PC-3 (cell line): ENCODE results near the gene PPP1R8. TPM values are rescaled to one million over a fixed set of nuclear protein-coding genes. Genes with fewer than 3 reads are reported as not detected.
A peak's percentile ranks its signal among the peaks of the same experiment; 100 is the strongest.

Experiments used
- ATAC-seq: fragments of 200-7000 bp; cut with Tn5 transposase; 2 replicates; pipeline ENCODE4 v1.9.1; 2020; ENCODE audit warnings: mild to moderate bottlenecking, moderate library complexity
- BruUV-seq: library from RNA; stranded (reverse); fragments of 400-500 nt; replicated peaks from 2 replicates; lab custom pipeline; 2021; lab: Mats Ljungman, UMichigan
- CTCF ChIA-PET: fragments of 300-600 bp; sonication (Branson Sonifier 250); formaldehyde crosslinking; loops from one replicate; lab custom pipeline; 2022; ENCODE audit warnings: antibody characterized with exemption; lab: Charles Lee
- POLR2A ChIA-PET: fragments of 300-600 bp; sonication (Branson Sonifier 250); formaldehyde crosslinking; loops from one replicate; lab custom pipeline; 2022; ENCODE audit warnings: antibody characterized with exemption; ENCODE audit not compliant: unreplicated experiment; lab: Charles Lee
- DNase-seq: peaks from one replicate; pipeline ENCODE4 v3.0.0-alpha.2; 2015
- H2AFZ ChIP-seq: fragments of 300-600 bp; sonication (generic); 2 replicates; pipeline ENCODE4 v1.6.0; 2016; ENCODE audit warnings: antibody characterized with exemption, low read length
- H3F3A ChIP-seq: fragments of 300-600 bp; sonication (generic); one replicate; pipeline ENCODE4 v1.6.0; 2017; ENCODE audit warnings: antibody characterized with exemption, low read length, control low read depth, mild to moderate bottlenecking; ENCODE audit not compliant: unreplicated experiment
- H3K27ac ChIP-seq: fragments of 300-600 bp; sonication (generic); 2 replicates; pipeline ENCODE4 v1.5.1; 2016; ENCODE audit warnings: mild to moderate bottlenecking, low read length
- H3K27me3 ChIP-seq: fragments of 300-600 bp; sonication (generic); 2 replicates; pipeline ENCODE4 v1.6.1; 2016; ENCODE audit warnings: low read length, mixed read lengths
- H3K36me3 ChIP-seq: fragments of 300-600 bp; sonication (generic); 2 replicates; pipeline ENCODE4 v1.6.1; 2016; ENCODE audit warnings: low read depth, mixed run types, low read length, mixed read lengths
- H3K4me1 ChIP-seq: fragments of 300-600 bp; sonication (generic); 2 replicates; pipeline ENCODE4 v1.5.1; 2016; ENCODE audit warnings: low read length; ENCODE audit not compliant: insufficient read depth
- H3K4me2 ChIP-seq: fragments of 300-600 bp; sonication (generic); 2 replicates; pipeline ENCODE4 v1.6.0; 2016; ENCODE audit warnings: low read length
- H3K4me3 ChIP-seq: fragments of 300-600 bp; sonication (generic); 2 replicates; pipeline ENCODE4 v1.5.1; 2016; ENCODE audit warnings: mild to moderate bottlenecking, low read length, mixed read lengths
- H3K79me2 ChIP-seq: fragments of 300-600 bp; sonication (generic); 2 replicates; pipeline ENCODE4 v1.6.1; 2017; ENCODE audit warnings: low read length, mixed read lengths
- H3K9ac ChIP-seq: fragments of 300-600 bp; sonication (generic); 2 replicates; pipeline ENCODE4 v1.6.0; 2016; ENCODE audit warnings: mild to moderate bottlenecking, low read length
- H3K9me2 ChIP-seq: fragments of 300-600 bp; sonication (generic); replicated peaks from 2 replicates; pipeline ENCODE4 v1.6.1; 2016; ENCODE audit warnings: mixed run types, low read length, mixed read lengths
- H3K9me3 ChIP-seq: fragments of 300-600 bp; sonication (generic); 2 replicates; pipeline ENCODE4 v1.6.1; 2016; ENCODE audit warnings: low read length, mixed read lengths
- H4K20me1 ChIP-seq: fragments of 300-600 bp; sonication (generic); 2 replicates; pipeline ENCODE4 v1.6.1; 2016; ENCODE audit warnings: low read length, mixed read lengths
- EZH2 ChIP-seq: fragments of 300-600 bp; sonication (generic); IDR thresholded peaks from one replicate; pipeline ENCODE4 v1.6.1; 2017; ENCODE audit warnings: antibody characterized with exemption, mild to moderate bottlenecking, low read length; ENCODE audit not compliant: unreplicated experiment
- EZH2phosphoT487 ChIP-seq: fragments of 300-600 bp; sonication (generic); IDR thresholded peaks from 2 replicates; pipeline ENCODE4 v1.6.1; 2018; ENCODE audit warnings: mild to moderate bottlenecking, antibody characterized with exemption, low read length, borderline replicate concordance
- intact Hi-C: fragments of 100-400 bp; cut with micrococcal nuclease; formaldehyde crosslinking; loops from 2 replicates; pipeline ENCODE4 v1.9.0; 2023
- total RNA-seq: library from RNA; depleted of rRNA; stranded (reverse); fragments of >200 nt; gene quantifications from 2 replicates; pipeline ENCODE4 v1.2.3, GENCODE V29; 2014
- TF ChIP-seq, protein P1 (sequence below): fragments of 300-600 bp; sonication (generic); conservative IDR thresholded peaks from 2 replicates; pipeline ENCODE4 v1.5.1; 2017; ENCODE audit warnings: antibody characterized with exemption, low read depth, mild to moderate bottlenecking, low read length

PPP1R8 gene
- total RNA-seq, 1 experiment from 2014 or later, result 85.0 TPM

DNA sequence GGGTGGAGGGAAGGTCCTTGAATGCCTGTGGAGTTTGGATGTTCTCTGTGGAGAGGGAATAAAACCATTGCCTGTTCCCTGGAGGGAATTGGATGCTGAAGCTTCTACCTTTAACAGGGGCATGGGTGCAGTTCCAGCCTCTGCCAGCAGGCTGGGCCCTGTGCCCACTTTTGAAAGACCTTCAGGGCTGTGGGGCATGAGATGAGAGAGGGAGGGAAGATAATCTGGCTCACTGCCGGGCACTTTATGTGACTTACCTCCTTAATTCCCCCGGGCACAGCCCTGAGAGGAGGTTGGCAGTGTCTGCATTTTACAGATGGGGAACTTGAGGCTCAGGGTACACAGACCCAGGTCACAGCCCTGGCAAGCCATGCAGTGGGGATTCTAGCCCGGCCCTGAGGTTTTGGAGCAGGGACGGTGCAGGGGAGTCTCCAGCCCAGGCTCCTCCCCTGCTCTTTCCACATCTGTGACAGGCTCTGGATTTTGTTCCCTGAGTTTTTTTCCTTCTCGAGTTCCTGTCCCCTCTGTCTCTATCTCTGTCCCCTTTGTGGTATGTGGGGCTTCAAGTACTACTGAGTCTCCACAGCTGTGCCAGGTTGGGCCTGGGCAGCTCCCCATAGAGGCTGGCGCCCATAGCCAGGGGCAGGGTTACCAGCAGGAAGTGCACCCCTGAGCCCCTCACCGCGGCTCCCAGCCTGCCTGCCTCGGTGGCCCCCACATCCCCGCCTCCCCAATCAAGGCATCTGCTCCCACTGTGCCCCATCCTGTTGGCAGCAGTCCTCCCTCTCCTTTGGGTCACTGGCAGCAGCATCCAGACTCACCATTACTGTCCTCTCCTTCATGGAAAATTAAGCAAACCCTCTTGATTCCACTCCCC, 27.7 kb downstream of the PPP1R8 start:
- Histone ChIP-seq H3K9me2 (no peaks in the 10 kb centered on the region), H3F3A (no peaks in the 10 kb centered on the region), H3K4me1 (peaks cover 16% of the 10 kb centered on the region), H3K9me3 (no peaks in the 10 kb centered on the region), H2AFZ (peak overlapping the region; percentile 61), H3K4me3 (no peak overlapping the region), H3K79me2 (no peaks in the 10 kb centered on the region), H3K27me3 (no peaks in the 10 kb centered on the region), H3K36me3 (no peaks in the 10 kb centered on the region), H3K27ac (no peak overlapping the region), H3K9ac (no peak overlapping the region), H3K4me2 (peak overlapping the region; percentile 67), H4K20me1 (no peaks in the 10 kb centered on the region)
- peak; percentile 95 for DNase-seq
- peak; percentile 91 for ATAC-seq
- intact Hi-C loops, result loop anchor here (2.0 to 10.0 kb wide), 3 partner anchors 120 to 346 kb away; partner anchors contain the start of gene EYA3
- BruUV-seq, result no TSS peak
- no peak for TF ChIP-seq EZH2phosphoT487
- TF ChIP-seq, protein P1, sequence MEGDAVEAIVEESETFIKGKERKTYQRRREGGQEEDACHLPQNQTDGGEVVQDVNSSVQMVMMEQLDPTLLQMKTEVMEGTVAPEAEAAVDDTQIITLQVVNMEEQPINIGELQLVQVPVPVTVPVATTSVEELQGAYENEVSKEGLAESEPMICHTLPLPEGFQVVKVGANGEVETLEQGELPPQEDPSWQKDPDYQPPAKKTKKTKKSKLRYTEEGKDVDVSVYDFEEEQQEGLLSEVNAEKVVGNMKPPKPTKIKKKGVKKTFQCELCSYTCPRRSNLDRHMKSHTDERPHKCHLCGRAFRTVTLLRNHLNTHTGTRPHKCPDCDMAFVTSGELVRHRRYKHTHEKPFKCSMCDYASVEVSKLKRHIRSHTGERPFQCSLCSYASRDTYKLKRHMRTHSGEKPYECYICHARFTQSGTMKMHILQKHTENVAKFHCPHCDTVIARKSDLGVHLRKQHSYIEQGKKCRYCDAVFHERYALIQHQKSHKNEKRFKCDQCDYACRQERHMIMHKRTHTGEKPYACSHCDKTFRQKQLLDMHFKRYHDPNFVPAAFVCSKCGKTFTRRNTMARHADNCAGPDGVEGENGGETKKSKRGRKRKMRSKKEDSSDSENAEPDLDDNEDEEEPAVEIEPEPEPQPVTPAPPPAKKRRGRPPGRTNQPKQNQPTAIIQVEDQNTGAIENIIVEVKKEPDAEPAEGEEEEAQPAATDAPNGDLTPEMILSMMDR, result peak; percentile 98
- no peak for TF ChIP-seq EZH2
- CTCF ChIA-PET, result interaction anchor here (0.5 to 1.4 kb wide), 5 partner anchors 17 to 224 kb away, joined by 3 to 10 read pairs (median 3); no protein-coding TSS in a partner anchor
- POLR2A ChIA-PET, result no interaction called here

DNA sequence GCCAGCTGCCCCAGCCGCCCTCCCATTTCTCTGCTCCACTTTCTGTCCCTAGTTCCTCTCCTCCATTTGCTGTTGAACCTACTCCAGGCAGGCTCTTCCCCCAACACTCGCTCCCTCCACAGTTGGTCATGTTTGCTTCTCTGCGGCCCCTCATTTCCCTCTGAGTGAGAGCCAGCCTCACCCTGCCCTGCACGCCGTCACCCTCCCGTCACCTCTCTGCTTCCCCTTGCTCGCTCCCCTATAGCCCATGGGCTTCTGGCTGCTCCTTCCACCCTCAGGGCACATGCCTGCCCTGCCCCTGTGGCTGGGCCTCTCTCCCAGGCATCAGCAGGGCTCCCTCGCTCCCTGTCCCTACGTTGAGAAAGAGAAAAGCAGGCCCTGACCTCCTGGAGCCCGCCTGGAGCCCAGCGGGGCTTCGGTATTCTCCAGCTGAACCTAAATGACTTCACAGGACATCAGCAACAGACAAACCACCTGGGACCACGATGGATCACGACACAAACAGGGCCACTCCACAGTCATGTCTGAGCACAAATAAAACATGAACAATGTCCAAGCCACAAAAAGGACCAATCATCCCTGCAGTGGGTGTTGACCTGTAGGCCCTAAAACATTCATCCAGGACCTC, 28.5 kb downstream of the PPP1R8 start:
- H3K79me2 ChIP-seq, result no peaks in the 10 kb centered on the region
- H3K9me3 ChIP-seq, result no peaks in the 10 kb centered on the region
- ATAC-seq (no peak), DNase-seq (no peak)
- H3K9ac ChIP-seq, result no peak overlapping the region
- H3K4me1 ChIP-seq, result peaks cover 24% of the 10 kb centered on the region
- no peak overlapping the region for H2AFZ ChIP-seq
- H3K4me3 ChIP-seq, result no peak overlapping the region
- no peaks in the 10 kb centered on the region for H3F3A ChIP-seq
- H3K9me2 ChIP-seq, result no peaks in the 10 kb centered on the region
- TF ChIP-seq EZH2, result no peak
- TF ChIP-seq, protein P1, result no peak
- TF ChIP-seq EZH2phosphoT487, result no peak
- ChIA-PET POLR2A (no interaction called here), CTCF (no interaction called here)
- intact Hi-C loops, result loop anchor here (2.0 to 10.0 kb wide), 3 partner anchors 120 to 346 kb away; partner anchors contain the start of gene EYA3
- H3K27me3 ChIP-seq, result no peaks in the 10 kb centered on the region
- no peak overlapping the region for H3K27ac ChIP-seq
- no peaks in the 10 kb centered on the region for H3K36me3 ChIP-seq
- no peaks in the 10 kb centered on the region for H4K20me1 ChIP-seq
- no peak overlapping the region for H3K4me2 ChIP-seq
- no TSS peak for BruUV-seq
